Thyroid gland (tissue), 4 donors: Measurements from ENCODE around the gene BCAS3.

Experiments used
- POLR2A ChIP-seq, 2 donors: fragments of 450-650 bp; IDR thresholded peaks; one replicate each; pipeline ENCODE4 v1.6.1; 2017; ENCODE audit warnings: antibody characterized with exemption in 2 of 2, mild to moderate bottlenecking in 2 of 2, moderate library complexity in 1 of 2
- TF ChIP-seq, protein P1 (sequence below), 6 experiments: fragments of 200-600 bp in 3 of 6; fragments of 450-650 bp in 3 of 6; sonication (generic) in 3 of 6; IDR thresholded peaks; one replicate each; pipeline ENCODE4 v1.5.1; 2016 to 2019; ENCODE audit warnings: antibody characterized with exemption in 6 of 6, mild to moderate bottlenecking in 2 of 6, inconsistent platforms in 1 of 6, moderate library complexity in 1 of 6

DNA sequence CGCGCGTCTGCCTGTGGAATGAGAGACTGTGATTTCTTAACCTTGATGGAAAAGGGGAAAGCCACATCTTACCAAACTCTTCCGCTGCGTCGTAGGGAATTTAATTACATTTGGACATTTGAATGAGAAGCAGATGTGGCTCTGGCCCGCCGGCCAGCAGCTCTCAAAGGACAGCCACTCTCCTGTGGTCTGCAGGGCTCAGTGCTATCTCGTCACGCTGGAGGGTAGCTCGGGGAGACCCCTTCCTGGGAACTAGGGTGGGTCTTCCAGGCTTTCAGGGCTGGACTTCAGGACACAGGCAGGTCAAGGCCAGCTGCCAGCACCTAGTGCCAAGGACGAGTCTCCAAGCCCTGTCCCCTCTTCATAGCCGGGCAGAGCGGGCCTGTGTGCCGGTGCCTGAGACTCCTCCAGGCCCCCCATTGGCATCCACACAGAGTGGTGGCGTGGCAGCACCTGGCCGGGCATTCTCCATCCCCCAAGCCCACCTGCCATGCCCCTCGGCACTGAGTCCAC is 706.1 kb downstream of the BCAS3 start:
- TF ChIP-seq, protein P1, sequence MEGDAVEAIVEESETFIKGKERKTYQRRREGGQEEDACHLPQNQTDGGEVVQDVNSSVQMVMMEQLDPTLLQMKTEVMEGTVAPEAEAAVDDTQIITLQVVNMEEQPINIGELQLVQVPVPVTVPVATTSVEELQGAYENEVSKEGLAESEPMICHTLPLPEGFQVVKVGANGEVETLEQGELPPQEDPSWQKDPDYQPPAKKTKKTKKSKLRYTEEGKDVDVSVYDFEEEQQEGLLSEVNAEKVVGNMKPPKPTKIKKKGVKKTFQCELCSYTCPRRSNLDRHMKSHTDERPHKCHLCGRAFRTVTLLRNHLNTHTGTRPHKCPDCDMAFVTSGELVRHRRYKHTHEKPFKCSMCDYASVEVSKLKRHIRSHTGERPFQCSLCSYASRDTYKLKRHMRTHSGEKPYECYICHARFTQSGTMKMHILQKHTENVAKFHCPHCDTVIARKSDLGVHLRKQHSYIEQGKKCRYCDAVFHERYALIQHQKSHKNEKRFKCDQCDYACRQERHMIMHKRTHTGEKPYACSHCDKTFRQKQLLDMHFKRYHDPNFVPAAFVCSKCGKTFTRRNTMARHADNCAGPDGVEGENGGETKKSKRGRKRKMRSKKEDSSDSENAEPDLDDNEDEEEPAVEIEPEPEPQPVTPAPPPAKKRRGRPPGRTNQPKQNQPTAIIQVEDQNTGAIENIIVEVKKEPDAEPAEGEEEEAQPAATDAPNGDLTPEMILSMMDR (IDR thresholded peaks at IDR 0.05) = no peak
- TF ChIP-seq POLR2A (IDR thresholded peaks at IDR 0.05) = no peak
